ENCODE results near the gene ANKS1B.

DNA sequence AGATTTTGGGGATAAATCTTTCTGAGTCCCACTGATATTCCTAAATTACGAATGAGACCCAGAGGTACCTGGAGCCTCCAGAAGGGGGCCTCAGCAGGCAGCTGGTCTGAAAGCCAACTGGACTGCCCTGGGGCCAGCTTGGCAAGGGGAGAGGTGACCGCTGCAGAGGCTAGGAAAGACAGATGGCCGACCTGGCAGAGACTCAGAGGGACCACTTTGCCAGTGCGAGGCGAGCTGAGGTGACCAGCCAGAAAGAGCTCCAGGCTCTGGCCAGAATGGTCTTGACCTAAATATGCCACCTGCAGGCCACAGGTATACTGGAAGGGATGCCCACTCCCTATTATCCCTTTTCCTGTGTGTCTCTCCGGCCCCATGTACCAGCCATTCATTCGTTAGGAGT is 594.0 kb downstream of the ANKS1B start:
- TF ChIP-seq, protein P1, sequence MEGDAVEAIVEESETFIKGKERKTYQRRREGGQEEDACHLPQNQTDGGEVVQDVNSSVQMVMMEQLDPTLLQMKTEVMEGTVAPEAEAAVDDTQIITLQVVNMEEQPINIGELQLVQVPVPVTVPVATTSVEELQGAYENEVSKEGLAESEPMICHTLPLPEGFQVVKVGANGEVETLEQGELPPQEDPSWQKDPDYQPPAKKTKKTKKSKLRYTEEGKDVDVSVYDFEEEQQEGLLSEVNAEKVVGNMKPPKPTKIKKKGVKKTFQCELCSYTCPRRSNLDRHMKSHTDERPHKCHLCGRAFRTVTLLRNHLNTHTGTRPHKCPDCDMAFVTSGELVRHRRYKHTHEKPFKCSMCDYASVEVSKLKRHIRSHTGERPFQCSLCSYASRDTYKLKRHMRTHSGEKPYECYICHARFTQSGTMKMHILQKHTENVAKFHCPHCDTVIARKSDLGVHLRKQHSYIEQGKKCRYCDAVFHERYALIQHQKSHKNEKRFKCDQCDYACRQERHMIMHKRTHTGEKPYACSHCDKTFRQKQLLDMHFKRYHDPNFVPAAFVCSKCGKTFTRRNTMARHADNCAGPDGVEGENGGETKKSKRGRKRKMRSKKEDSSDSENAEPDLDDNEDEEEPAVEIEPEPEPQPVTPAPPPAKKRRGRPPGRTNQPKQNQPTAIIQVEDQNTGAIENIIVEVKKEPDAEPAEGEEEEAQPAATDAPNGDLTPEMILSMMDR (IDR thresholded peaks at IDR 0.05; ENCODE audit: low read length): peak; percentile 77
- TF ChIP-seq EZH2 (IDR thresholded peaks at IDR 0.05; ENCODE audit: borderline replicate concordance, low read length): no peak

Measured in OCI-LY1 (cell line).